Progenitor cell of endocrine pancreas (in vitro differentiated cells): ENCODE measurements around the gene BCL2L1. TPM values are rescaled to one million over a fixed set of nuclear protein-coding genes. Genes with fewer than 3 reads are reported as not detected.

Source experiments
- DNase-seq: peaks from one replicate; pipeline ENCODE4 v3.0.0; 2021; ENCODE audit warnings: low spot score; ENCODE audit not compliant: unreplicated experiment
- H3K27ac Mint-ChIP-seq: 2 replicates; pipeline ENCODE4 v1.8.0; 2021; ENCODE audit warnings: mild to moderate bottlenecking, moderate library complexity, mixed read lengths
- H3K27me3 Mint-ChIP-seq: 2 replicates; pipeline ENCODE4 v1.8.0; 2021; ENCODE audit warnings: mixed read lengths
- H3K36me3 Mint-ChIP-seq: 2 replicates; pipeline ENCODE4 v1.8.0; 2022; ENCODE audit warnings: mixed read lengths; ENCODE audit not compliant: insufficient read depth
- H3K4me1 Mint-ChIP-seq: 2 replicates; pipeline ENCODE4 v1.8.0; 2021; ENCODE audit warnings: low read depth, mixed read lengths
- H3K4me3 Mint-ChIP-seq: 2 replicates; pipeline ENCODE4 v1.8.0; 2021; ENCODE audit warnings: low read depth, mild to moderate bottlenecking, moderate library complexity, mixed read lengths
- H3K9me3 Mint-ChIP-seq: 2 replicates; pipeline ENCODE4 v1.8.0; 2021; ENCODE audit warnings: low read depth, mixed read lengths
- total RNA-seq: library from RNA; stranded (reverse); gene quantifications from 2 replicates; pipeline ENCODE4 v1.2.1, GENCODE V29; 2021
- TF ChIP-seq, protein P1 (sequence below): fragments of 200-600 bp; sonication (generic); IDR thresholded peaks from one replicate; pipeline ENCODE4 v1.5.0; 2021; ENCODE audit warnings: antibody characterized with exemption, mild to moderate bottlenecking; ENCODE audit not compliant: unreplicated experiment

Gene BCL2L1
- total RNA-seq, 1 donor from 2014 or later = 130 TPM

DNA sequence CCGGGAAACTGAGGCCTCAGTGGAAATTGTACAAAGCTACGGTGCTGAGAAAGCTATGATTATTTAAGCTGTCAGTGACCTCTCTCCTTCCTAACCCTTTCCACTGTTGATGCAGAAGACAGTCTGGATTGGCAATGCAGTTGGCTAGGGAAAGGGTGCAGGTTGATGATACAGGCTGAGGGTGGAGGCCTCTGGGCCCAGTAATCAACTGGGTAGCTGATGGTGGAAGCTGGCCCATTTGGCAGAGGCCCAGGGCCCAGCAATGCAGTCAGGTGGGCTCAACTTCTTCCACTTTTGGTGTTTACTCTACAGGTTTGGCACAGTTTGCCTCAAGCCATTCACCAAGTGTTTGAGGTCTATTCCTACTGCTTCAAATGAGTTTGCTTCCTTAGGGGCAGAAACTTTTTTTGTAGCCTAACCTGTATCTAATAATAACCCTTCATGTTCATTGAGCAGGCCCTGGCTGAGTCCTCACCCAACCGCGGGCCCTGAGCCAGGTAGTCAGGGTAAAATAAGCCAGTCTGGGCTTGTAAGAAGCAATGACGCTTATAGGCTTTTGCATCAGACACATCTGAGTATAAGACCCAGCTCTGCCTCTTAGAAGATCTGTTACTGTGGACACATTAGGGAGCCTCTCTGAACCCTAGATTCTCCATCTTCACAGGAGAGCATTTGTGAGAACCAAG is 12.1 kb downstream of the BCL2L1 start:
- Mint-ChIP-seq H3K27me3 (no peaks in the 10 kb centered on the region), H3K36me3 (peaks cover 50% of the 10 kb centered on the region), H3K27ac (peak overlapping the region; percentile 99), H3K9me3 (no peaks in the 10 kb centered on the region), H3K4me3 (no peak overlapping the region), H3K4me1 (peaks cover 68% of the 10 kb centered on the region)
- TF ChIP-seq, protein P1, sequence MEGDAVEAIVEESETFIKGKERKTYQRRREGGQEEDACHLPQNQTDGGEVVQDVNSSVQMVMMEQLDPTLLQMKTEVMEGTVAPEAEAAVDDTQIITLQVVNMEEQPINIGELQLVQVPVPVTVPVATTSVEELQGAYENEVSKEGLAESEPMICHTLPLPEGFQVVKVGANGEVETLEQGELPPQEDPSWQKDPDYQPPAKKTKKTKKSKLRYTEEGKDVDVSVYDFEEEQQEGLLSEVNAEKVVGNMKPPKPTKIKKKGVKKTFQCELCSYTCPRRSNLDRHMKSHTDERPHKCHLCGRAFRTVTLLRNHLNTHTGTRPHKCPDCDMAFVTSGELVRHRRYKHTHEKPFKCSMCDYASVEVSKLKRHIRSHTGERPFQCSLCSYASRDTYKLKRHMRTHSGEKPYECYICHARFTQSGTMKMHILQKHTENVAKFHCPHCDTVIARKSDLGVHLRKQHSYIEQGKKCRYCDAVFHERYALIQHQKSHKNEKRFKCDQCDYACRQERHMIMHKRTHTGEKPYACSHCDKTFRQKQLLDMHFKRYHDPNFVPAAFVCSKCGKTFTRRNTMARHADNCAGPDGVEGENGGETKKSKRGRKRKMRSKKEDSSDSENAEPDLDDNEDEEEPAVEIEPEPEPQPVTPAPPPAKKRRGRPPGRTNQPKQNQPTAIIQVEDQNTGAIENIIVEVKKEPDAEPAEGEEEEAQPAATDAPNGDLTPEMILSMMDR = no peak
- no peak for DNase-seq

DNA sequence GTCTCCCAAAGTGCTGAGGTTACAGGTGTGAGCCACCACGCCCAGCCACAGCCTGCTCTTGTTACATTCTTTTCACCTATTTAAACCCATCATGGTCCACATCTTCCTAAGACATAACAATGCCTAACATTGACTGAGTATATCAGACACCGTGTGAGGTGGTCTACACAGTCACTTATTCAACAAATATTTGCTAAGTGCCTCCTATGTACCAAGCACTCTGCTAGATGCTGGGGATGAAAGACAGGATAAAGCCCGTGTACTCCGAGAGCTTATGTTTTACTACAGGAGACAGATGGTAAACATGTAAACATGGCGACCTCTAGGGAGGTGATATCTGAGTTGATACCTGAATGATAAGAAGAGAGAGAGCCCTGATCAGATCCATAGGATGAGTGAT is 12.7 kb downstream of the BCL2L1 start:
- Mint-ChIP-seq H3K27ac (peak overlapping the region; percentile 86), H3K4me3 (no peak overlapping the region), H3K4me1 (peaks cover 69% of the 10 kb centered on the region), H3K9me3 (no peaks in the 10 kb centered on the region), H3K36me3 (peaks cover 47% of the 10 kb centered on the region), H3K27me3 (no peaks in the 10 kb centered on the region)
- TF ChIP-seq, protein P1 = no peak
- no peak for DNase-seq

GRCh38 chr20:31708736-31709534 is 13.7 kb downstream of the BCL2L1 start:
- no peak for DNase-seq
- Mint-ChIP-seq H3K4me1 (peaks cover 79% of the 10 kb centered on the region), H3K9me3 (no peaks in the 10 kb centered on the region), H3K27me3 (no peaks in the 10 kb centered on the region), H3K27ac (peak overlapping the region; percentile 26), H3K36me3 (peaks cover 43% of the 10 kb centered on the region), H3K4me3 (no peak overlapping the region)
- TF ChIP-seq, protein P1 = no peak

- no peaks in the 10 kb centered on the region for H3K9me3 Mint-ChIP-seq
- TF ChIP-seq, protein P1 = no peak
- no peak for DNase-seq
- H3K4me3 Mint-ChIP-seq = no peak overlapping the region
- H3K27ac Mint-ChIP-seq = peak overlapping the region; percentile 100
- peaks cover 39% of the 10 kb centered on the region for H3K36me3 Mint-ChIP-seq
- H3K27me3 Mint-ChIP-seq = no peaks in the 10 kb centered on the region
- H3K4me1 Mint-ChIP-seq = peaks cover 73% of the 10 kb centered on the region
These were observed 14.5 kb downstream of the BCL2L1 start for GRCh38 chr20:31707994-31708735.

DNA sequence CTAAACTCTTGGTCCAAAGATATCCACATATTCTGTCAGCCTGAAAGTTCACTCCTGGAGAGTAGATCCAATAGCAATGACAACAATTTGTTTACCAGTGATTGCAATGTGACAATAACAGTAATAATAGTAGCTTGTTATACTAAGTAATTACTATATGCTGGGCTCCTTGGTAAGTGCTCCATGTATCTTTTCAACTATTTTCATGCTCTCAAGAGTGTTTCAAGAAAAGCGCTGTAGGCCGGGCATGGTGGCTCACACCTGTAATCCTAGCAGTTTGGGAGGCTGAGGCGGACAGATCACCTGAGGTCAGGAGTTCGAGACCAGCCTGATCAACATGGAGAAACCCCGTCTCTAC is 15.4 kb downstream of the BCL2L1 start:
- Mint-ChIP-seq H3K9me3 (no peaks in the 10 kb centered on the region), H3K27ac (peak overlapping the region; percentile 100), H3K4me3 (no peak overlapping the region), H3K36me3 (peaks cover 33% of the 10 kb centered on the region), H3K27me3 (no peaks in the 10 kb centered on the region), H3K4me1 (peaks cover 63% of the 10 kb centered on the region)
- TF ChIP-seq, protein P1 = no peak
- no peak for DNase-seq
